Mesenchymal stem cell (in vitro differentiated cells and primary cell): Measurements from ENCODE around the gene XG.

ENCODE experiments used
- DNase-seq: peaks from one replicate; pipeline ENCODE4 v3.0.0-alpha.2; 2013
- H2AFZ ChIP-seq: one replicate; pipeline ENCODE4 v1.6.1; 2013; ENCODE audit warnings: low read depth, mild to moderate bottlenecking, control low read depth, inconsistent platforms, low read length, moderate library complexity
- H2AK5ac ChIP-seq: 2 replicates; pipeline ENCODE4 v1.6.1; 2013; ENCODE audit warnings: low read length, moderate library complexity, mild to moderate bottlenecking, inconsistent platforms; ENCODE audit not compliant: severe bottlenecking
- H2BK120ac ChIP-seq: one replicate; pipeline ENCODE4 v1.6.1; 2013; ENCODE audit warnings: low read depth, mild to moderate bottlenecking, inconsistent platforms, low read length, moderate library complexity
- H2BK12ac ChIP-seq, 2 experiments: one replicate each; pipeline ENCODE4 v1.6.1; 2013; ENCODE audit warnings: inconsistent platforms in 2 of 2, low read length in 2 of 2, mild to moderate bottlenecking in 2 of 2, moderate library complexity in 2 of 2, control low read depth in 1 of 2
- H2BK15ac ChIP-seq: one replicate; pipeline ENCODE4 v1.6.1; 2013; ENCODE audit warnings: mild to moderate bottlenecking, low read depth, inconsistent platforms; ENCODE audit not compliant: poor library complexity, severe bottlenecking
- H2BK5ac ChIP-seq: 2 replicates; pipeline ENCODE4 v1.6.1; 2013; ENCODE audit warnings: low read depth, mild to moderate bottlenecking, low read length, control low read depth, inconsistent platforms; ENCODE audit not compliant: poor library complexity, severe bottlenecking
- H3K14ac ChIP-seq, 2 experiments: one replicate each; pipeline ENCODE4 v1.6.1; 2013; ENCODE audit warnings: inconsistent platforms in 2 of 2, low read length in 2 of 2, control low read depth in 1 of 2, mild to moderate bottlenecking in 1 of 2, moderate library complexity in 1 of 2
- H3K18ac ChIP-seq, 2 experiments: one replicate each; pipeline ENCODE4 v1.6.1; 2013; ENCODE audit warnings: inconsistent platforms in 2 of 2, low read length in 2 of 2, control low read depth in 1 of 2, low read depth in 1 of 2, mild to moderate bottlenecking in 1 of 2
- H3K23ac ChIP-seq, 2 experiments: one replicate each; pipeline ENCODE4 v1.6.1; 2013; ENCODE audit warnings: inconsistent platforms in 2 of 2, low read length in 2 of 2, mild to moderate bottlenecking in 2 of 2, moderate library complexity in 2 of 2, control low read depth in 1 of 2
- H3K27ac ChIP-seq: 2 replicates; pipeline ENCODE4 v1.5.1; 2013; ENCODE audit warnings: mild to moderate bottlenecking, moderate library complexity, low read length, control low read depth, inconsistent platforms; ENCODE audit not compliant: poor library complexity, severe bottlenecking
- H3K27me3 ChIP-seq, 2 experiments: 2 replicates each; pipeline versions ENCODE4 v1.6.1 to v1.7.0; 2013; ENCODE audit warnings: low read length in 2 of 2, mild to moderate bottlenecking in 2 of 2, moderate library complexity in 2 of 2, control low read depth in 1 of 2, inconsistent platforms in 1 of 2; ENCODE audit not compliant: control insufficient read depth in 1 of 2, insufficient read depth in 1 of 2
- H3K36me3 ChIP-seq, 2 experiments: 2 replicates each; pipeline versions ENCODE4 v1.6.1 to v1.7.0; 2013; ENCODE audit warnings: low read length in 2 of 2, control low read depth in 1 of 2, inconsistent platforms in 1 of 2, low read depth in 1 of 2, mild to moderate bottlenecking in 1 of 2; ENCODE audit not compliant: insufficient read depth in 2 of 2, control insufficient read depth in 1 of 2
- H3K4ac ChIP-seq, 2 experiments: one replicate each; pipeline ENCODE4 v1.6.1; 2013; ENCODE audit warnings: inconsistent platforms in 2 of 2, low read length in 2 of 2, mild to moderate bottlenecking in 2 of 2, moderate library complexity in 2 of 2, control low read depth in 1 of 2, low read depth in 1 of 2
- H3K4me1 ChIP-seq: 2 replicates; pipeline ENCODE4 v1.6.1; 2013; ENCODE audit warnings: low read depth, low read length, control low read depth; ENCODE audit not compliant: control insufficient read depth, insufficient read depth
- H3K4me2 ChIP-seq: 2 replicates; pipeline ENCODE4 v1.6.1; 2013; ENCODE audit warnings: low read length, mild to moderate bottlenecking, inconsistent platforms; ENCODE audit not compliant: poor library complexity, severe bottlenecking
- H3K4me3 ChIP-seq, 2 experiments: 2 replicates each; pipeline versions ENCODE4 v1.5.1 to v1.7.0; 2013; ENCODE audit warnings: low read length in 2 of 2, mild to moderate bottlenecking in 2 of 2, control low read depth in 1 of 2, low read depth in 1 of 2; ENCODE audit not compliant: insufficient read depth in 1 of 2
- H3K79me1 ChIP-seq: replicated peaks from 2 replicates; pipeline ENCODE4 v1.6.1; 2013; ENCODE audit warnings: mild to moderate bottlenecking, control low read depth, low read length, inconsistent platforms; ENCODE audit not compliant: poor library complexity, severe bottlenecking
- H3K9ac ChIP-seq: 2 replicates; pipeline ENCODE4 v1.7.0; 2013; ENCODE audit warnings: mild to moderate bottlenecking, low read length, moderate library complexity
- H3K9me3 ChIP-seq: 2 replicates; pipeline ENCODE4 v1.7.0; 2013; ENCODE audit warnings: mild to moderate bottlenecking, low read length; ENCODE audit not compliant: control insufficient read depth
- H4K8ac ChIP-seq: one replicate; pipeline ENCODE4 v1.6.1; 2013; ENCODE audit warnings: inconsistent platforms, mild to moderate bottlenecking, low read length, moderate library complexity
- H4K91ac ChIP-seq: one replicate; pipeline ENCODE4 v1.6.1; 2013; ENCODE audit warnings: mild to moderate bottlenecking, low read length, inconsistent platforms
- WGBS: methylation state at CpG from one replicate; pipeline ENCODE4 v1.1.7; 2013; ENCODE audit warnings: mixed read lengths; 5-methylcytosine and 5-hydroxymethylcytosine counted together

Gene XG

DNA sequence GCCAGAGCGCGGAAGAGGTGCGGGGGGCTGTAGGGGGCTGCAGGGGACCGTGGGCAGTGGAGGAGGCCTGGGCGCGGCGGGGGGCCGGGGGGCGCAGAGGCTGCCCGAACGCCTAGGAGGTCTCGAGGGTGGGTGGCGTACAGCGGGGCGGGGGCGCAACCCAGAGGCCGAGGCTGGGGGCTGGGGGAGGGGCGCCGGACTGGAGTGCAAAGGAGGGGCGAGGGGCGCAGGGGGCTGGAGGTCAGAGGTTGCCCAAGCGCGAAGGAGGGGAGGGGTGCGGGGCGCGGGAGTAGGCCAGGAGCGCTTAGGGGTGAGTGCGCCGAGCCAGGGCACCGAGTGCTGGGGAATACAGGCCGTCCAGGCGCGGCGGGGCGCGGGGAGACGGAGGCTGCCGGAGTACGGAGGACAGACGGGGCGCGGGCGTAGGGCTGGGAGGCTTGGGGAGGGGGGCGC, 77.1 kb downstream of the XG start:
- WGBS: 3% methylated on average over 26 of the region's 44 CpGs
- Histone ChIP-seq H3K14ac (no peak overlapping the region), H2BK5ac (no peak overlapping the region)

DNA sequence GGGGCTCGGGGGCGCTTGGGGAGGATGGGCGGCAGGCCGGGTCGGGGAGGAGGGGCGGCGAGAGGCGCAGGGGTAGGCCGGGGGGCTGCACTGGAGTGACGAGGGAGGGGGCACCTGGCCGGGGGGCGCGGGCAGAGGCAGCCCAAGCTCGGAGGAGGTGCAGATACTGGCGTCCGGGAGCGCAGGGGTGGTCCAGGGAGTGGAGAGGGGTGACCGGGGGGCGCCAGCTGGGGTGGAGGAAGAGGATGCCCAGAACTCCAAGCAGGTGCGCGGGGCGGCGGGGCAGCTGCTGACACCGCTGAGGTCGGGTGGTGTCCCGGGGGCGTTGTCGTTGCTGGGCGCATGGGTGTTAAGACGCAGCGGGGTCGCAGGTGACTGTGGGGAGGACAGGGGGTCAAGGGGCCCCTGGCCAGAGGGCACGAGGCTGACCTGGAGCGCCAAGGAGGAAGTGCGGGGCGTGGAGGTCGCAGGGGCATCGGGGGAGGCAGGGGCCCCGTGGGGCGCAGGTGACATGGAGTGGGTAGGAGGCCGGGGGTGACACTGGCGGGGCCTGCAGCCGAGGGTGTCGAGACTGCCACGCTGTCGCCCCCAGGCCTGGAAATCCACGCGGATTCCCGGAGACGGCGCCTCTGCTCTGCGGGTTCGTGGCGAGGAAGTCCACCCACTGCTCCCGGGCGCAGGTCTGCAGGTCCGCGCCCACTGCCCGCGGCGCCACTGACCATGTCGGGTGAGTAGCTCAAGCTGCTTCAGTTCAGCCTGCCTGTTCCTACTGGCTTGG, 77.8 kb downstream of the XG start:
- no peak for DNase-seq

More for the DNA sequence above, 77.1 kb downstream of the XG start:
- Histone ChIP-seq H2AFZ (no peak overlapping the region), H2BK15ac (peak overlapping the region; percentile 48), H3K9me3 (no peaks in the 10 kb centered on the region), H3K4me1 (peaks cover 9% of the 10 kb centered on the region), H3K79me1 (peaks cover 1% of the 10 kb centered on the region), H4K8ac (no peak overlapping the region), H3K36me3 (no peaks in the 10 kb centered on the region), H3K9ac (no peak overlapping the region), H3K18ac (peak overlapping the region; percentile 33 to 80), H3K27me3 (peaks cover 0 to 58% of the 10 kb centered on the region in 2 experiments), H2BK12ac (no peak overlapping the region), H3K27ac (no peak overlapping the region), H2BK120ac (no peak overlapping the region), H4K91ac (peak overlapping the region; percentile 39), H3K4me2 (peak overlapping the region; percentile 79), H2AK5ac (no peak overlapping the region), H3K4me3 (peak overlapping the region in 1 of 2 experiments; percentile 71), H3K23ac (peak overlapping the region in 1 of 2 experiments; percentile 80), H3K4ac (no peak overlapping the region)
- DNase-seq: no peak

DNA sequence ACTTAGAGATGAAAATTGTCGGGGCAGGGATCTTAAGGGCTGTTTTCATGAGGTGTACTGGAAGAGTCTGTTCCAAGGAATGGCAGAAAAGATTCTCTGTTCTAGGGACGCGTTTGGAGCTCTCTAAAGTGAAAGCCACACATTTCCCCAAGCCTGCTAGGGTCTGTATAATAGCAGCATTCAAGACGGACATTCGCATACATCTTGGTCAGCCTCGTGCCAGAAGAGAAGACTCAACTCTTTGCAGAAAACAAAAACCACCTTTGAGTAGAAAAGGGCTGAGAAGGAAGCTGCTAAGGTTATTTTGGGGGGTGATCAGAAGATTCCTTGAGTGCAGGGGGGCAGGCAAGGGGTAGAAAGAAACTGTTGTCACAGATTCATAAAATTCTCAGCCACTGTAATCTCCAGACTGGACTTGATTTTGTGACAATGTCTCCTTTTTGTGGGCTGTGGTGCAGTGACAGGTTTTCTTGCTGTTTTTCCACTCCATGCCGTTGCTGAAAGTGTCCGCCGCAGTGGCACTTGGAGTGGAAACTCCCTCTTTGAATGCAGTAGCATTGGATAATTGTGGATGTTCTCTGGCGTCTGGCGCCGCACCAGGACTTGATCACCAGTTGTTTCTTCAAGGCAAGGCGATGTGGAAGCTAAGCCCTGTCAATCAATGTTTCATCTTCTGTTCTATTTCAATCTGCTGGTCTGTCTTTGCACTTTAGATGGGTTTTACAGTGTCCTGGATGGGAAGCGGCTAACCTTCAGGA, 79.8 kb downstream of the XG start:
- DNase-seq: no peak

More for the DNA sequence above, 77.8 kb downstream of the XG start:
- Histone ChIP-seq H2AK5ac (no peak overlapping the region), H4K8ac (no peak overlapping the region), H2BK12ac (no peak overlapping the region), H4K91ac (no peak overlapping the region), H3K36me3 (no peaks in the 10 kb centered on the region), H3K23ac (peak overlapping the region in 1 of 2 experiments; percentile 52), H2AFZ (no peak overlapping the region), H2BK15ac (no peak overlapping the region), H2BK120ac (no peak overlapping the region), H3K14ac (no peak overlapping the region), H3K4me3 (peak overlapping the region in 1 of 2 experiments; percentile 71), H3K27ac (no peak overlapping the region), H3K18ac (peak overlapping the region in 1 of 2 experiments; percentile 80), H3K4ac (no peak overlapping the region), H3K27me3 (peaks cover 0 to 52% of the 10 kb centered on the region in 2 experiments), H3K4me1 (peaks cover 9% of the 10 kb centered on the region), H3K79me1 (peaks cover 4% of the 10 kb centered on the region), H3K9ac (no peak overlapping the region), H2BK5ac (no peak overlapping the region), H3K9me3 (no peaks in the 10 kb centered on the region), H3K4me2 (peak overlapping the region; percentile 79)
- WGBS: 25% methylated on average over 35 of the region's 62 CpGs

GRCh38 chrX:2837961-2838360, 86.1 kb downstream of the XG start:
- Histone ChIP-seq H3K18ac (no peak overlapping the region), H3K14ac (no peak overlapping the region), H2BK12ac (no peak overlapping the region), H4K91ac (no peak overlapping the region), H3K4me3 (no peak overlapping the region), H3K9ac (no peak overlapping the region), H3K23ac (no peak overlapping the region), H3K4me1 (no peaks in the 10 kb centered on the region), H2BK120ac (no peak overlapping the region), H3K27ac (no peak overlapping the region), H4K8ac (no peak overlapping the region), H3K4me2 (no peak overlapping the region), H3K27me3 (no peaks in the 10 kb centered on the region), H3K79me1 (peaks cover 2% of the 10 kb centered on the region), H2BK5ac (no peak overlapping the region), H3K36me3 (no peaks in the 10 kb centered on the region), H2AK5ac (no peak overlapping the region), H3K4ac (no peak overlapping the region), H2BK15ac (no peak overlapping the region), H3K9me3 (peaks cover 6% of the 10 kb centered on the region), H2AFZ (no peak overlapping the region)
- WGBS: 100% methylated on average over 1 of the region's 2 CpGs
- no peak for DNase-seq

More for the DNA sequence above, 79.8 kb downstream of the XG start:
- H3K27ac ChIP-seq: no peak overlapping the region
- no peaks in the 10 kb centered on the region for H3K36me3 ChIP-seq
- no peak overlapping the region for H2BK12ac ChIP-seq
- H2BK120ac ChIP-seq: no peak overlapping the region
- H3K23ac ChIP-seq: no peak overlapping the region
- H3K4ac ChIP-seq: no peak overlapping the region
- H3K4me2 ChIP-seq: no peak overlapping the region
- no peak overlapping the region for H2AFZ ChIP-seq
- H2BK5ac ChIP-seq: no peak overlapping the region
- no peak overlapping the region for H3K9ac ChIP-seq
- no peak overlapping the region for H4K8ac ChIP-seq
- no peak overlapping the region for H2AK5ac ChIP-seq
- H3K79me1 ChIP-seq: peaks cover 4% of the 10 kb centered on the region
- H4K91ac ChIP-seq: no peak overlapping the region
- WGBS: 93% methylated on average over 5 of the region's 14 CpGs
- no peak overlapping the region for H2BK15ac ChIP-seq
- H3K4me1 ChIP-seq: peaks cover 9% of the 10 kb centered on the region
- peaks cover 0 to 37% of the 10 kb centered on the region in 2 experiments for H3K27me3 ChIP-seq
- H3K18ac ChIP-seq: no peak overlapping the region
- peaks cover under 1% of the 10 kb centered on the region for H3K9me3 ChIP-seq
- no peak overlapping the region for H3K14ac ChIP-seq
- no peak overlapping the region for H3K4me3 ChIP-seq
